Measurements from ENCODE around the gene PHKB.

PHKB gene

DNA sequence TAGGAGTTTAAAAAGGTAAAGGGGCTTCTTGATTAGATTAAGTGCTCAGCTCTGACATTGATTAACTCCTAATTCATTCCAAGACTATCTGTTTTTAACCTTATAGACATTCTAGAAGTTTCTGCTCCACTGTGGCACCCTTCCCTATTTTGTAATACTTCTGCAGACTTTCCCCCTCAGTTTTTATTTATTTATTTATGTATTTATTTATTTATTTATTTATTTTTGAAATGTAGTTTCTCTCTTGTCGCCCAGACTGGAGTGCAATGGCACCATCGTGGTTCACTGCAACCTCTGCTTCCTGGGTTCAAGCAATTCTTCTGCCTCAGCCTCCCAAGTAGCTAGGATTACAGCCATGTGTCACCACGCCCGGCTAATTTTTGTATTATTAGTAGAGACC is 185.8 kb downstream of the PHKB start:
- TF ChIP-seq, protein P1, sequence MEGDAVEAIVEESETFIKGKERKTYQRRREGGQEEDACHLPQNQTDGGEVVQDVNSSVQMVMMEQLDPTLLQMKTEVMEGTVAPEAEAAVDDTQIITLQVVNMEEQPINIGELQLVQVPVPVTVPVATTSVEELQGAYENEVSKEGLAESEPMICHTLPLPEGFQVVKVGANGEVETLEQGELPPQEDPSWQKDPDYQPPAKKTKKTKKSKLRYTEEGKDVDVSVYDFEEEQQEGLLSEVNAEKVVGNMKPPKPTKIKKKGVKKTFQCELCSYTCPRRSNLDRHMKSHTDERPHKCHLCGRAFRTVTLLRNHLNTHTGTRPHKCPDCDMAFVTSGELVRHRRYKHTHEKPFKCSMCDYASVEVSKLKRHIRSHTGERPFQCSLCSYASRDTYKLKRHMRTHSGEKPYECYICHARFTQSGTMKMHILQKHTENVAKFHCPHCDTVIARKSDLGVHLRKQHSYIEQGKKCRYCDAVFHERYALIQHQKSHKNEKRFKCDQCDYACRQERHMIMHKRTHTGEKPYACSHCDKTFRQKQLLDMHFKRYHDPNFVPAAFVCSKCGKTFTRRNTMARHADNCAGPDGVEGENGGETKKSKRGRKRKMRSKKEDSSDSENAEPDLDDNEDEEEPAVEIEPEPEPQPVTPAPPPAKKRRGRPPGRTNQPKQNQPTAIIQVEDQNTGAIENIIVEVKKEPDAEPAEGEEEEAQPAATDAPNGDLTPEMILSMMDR (IDR thresholded peaks at IDR 0.05; ENCODE audit: insufficient read depth, low read length) = no peak
- TF ChIP-seq, protein P2, sequence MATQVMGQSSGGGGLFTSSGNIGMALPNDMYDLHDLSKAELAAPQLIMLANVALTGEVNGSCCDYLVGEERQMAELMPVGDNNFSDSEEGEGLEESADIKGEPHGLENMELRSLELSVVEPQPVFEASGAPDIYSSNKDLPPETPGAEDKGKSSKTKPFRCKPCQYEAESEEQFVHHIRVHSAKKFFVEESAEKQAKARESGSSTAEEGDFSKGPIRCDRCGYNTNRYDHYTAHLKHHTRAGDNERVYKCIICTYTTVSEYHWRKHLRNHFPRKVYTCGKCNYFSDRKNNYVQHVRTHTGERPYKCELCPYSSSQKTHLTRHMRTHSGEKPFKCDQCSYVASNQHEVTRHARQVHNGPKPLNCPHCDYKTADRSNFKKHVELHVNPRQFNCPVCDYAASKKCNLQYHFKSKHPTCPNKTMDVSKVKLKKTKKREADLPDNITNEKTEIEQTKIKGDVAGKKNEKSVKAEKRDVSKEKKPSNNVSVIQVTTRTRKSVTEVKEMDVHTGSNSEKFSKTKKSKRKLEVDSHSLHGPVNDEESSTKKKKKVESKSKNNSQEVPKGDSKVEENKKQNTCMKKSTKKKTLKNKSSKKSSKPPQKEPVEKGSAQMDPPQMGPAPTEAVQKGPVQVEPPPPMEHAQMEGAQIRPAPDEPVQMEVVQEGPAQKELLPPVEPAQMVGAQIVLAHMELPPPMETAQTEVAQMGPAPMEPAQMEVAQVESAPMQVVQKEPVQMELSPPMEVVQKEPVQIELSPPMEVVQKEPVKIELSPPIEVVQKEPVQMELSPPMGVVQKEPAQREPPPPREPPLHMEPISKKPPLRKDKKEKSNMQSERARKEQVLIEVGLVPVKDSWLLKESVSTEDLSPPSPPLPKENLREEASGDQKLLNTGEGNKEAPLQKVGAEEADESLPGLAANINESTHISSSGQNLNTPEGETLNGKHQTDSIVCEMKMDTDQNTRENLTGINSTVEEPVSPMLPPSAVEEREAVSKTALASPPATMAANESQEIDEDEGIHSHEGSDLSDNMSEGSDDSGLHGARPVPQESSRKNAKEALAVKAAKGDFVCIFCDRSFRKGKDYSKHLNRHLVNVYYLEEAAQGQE (IDR thresholded peaks at IDR 0.05; ENCODE audit: insufficient replicate concordance, low read depth) = no peak
- no peak for TF ChIP-seq POLR2AphosphoS5 (IDR thresholded peaks at IDR 0.05; ENCODE audit: low read depth)
- H3K27ac ChIP-seq (replicated peaks) = no peak overlapping the region
- no peak for DNase-seq (ENCODE audit: low read depth in 1 of 2, low spot score in 1 of 2)
- no peaks in the 10 kb centered on the region for H3K27me3 ChIP-seq (ENCODE audit: insufficient read depth, poor library complexity, severe bottlenecking)
- H3K4me3 ChIP-seq (replicated peaks; ENCODE audit: insufficient read depth, low read length) = no peak overlapping the region

DNA sequence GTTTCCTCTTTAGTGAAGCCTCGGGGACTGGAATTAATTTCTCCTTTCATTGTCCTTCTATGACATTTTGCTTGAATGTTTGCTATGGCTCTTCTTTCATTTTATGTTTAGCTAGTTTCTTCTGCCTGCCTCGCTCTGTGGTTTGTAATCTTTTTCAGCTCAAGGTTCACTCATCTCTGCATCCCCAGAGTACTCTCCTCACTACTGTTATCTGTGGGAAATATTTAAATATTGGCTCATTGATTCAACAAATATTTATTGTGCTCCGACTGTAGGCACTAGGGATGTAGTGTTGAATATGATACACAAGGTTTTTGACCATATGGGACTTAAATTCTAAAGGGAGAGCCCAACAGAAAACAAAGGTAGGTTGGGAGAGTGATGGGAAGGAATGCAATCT is 195.9 kb downstream of the PHKB start:
- DNase-seq (ENCODE audit: low read depth in 1 of 2, low spot score in 1 of 2) = no peak
- Histone ChIP-seq H3K27me3 (ENCODE audit: insufficient read depth, poor library complexity, severe bottlenecking) (no peaks in the 10 kb centered on the region), H3K27ac (replicated peaks) (no peak overlapping the region), H3K4me3 (replicated peaks; ENCODE audit: insufficient read depth, low read length) (no peak overlapping the region)
- TF ChIP-seq, protein P2 (IDR thresholded peaks at IDR 0.05; ENCODE audit: insufficient replicate concordance, low read depth) = no peak
- TF ChIP-seq, protein P1 (IDR thresholded peaks at IDR 0.05; ENCODE audit: insufficient read depth, low read length) = no peak
- TF ChIP-seq POLR2AphosphoS5 (IDR thresholded peaks at IDR 0.05; ENCODE audit: low read depth) (no peak), GABPA (IDR thresholded peaks at IDR 0.05; ENCODE audit: low read depth) (no peak), SPI1 (IDR thresholded peaks at IDR 0.05; ENCODE audit: borderline replicate concordance, low read depth) (no peak)

DNA sequence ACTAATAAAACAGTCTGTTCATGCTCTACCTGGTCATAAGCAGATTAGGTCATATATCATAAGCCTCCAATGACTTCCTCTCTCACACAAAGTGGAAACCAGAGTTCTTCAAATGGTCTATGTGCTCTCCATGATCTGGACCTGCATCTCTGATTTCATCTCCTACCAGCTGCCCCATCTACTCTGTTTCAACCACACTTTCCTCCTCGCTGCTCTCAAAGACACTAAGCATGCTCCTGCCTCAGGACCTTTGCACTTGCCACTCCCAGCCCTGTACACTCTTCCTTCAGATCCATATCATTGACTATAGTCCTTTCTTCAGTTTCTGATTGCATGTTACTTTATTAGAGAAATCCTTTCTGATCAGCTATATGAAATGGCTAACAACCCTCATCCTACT is 196.8 kb downstream of the PHKB start:
- no peak for DNase-seq (ENCODE audit: low read depth in 1 of 2, low spot score in 1 of 2)
- TF ChIP-seq POLR2AphosphoS5 (IDR thresholded peaks at IDR 0.05; ENCODE audit: low read depth) (no peak), GABPA (IDR thresholded peaks at IDR 0.05; ENCODE audit: low read depth) (no peak)
- TF ChIP-seq, protein P2 (IDR thresholded peaks at IDR 0.05; ENCODE audit: insufficient replicate concordance, low read depth) = no peak
- H3K27ac ChIP-seq (replicated peaks) = no peak overlapping the region
- no peak overlapping the region for H3K4me3 ChIP-seq (replicated peaks; ENCODE audit: insufficient read depth, low read length)
- H3K27me3 ChIP-seq (ENCODE audit: insufficient read depth, poor library complexity, severe bottlenecking) = no peaks in the 10 kb centered on the region

DNA sequence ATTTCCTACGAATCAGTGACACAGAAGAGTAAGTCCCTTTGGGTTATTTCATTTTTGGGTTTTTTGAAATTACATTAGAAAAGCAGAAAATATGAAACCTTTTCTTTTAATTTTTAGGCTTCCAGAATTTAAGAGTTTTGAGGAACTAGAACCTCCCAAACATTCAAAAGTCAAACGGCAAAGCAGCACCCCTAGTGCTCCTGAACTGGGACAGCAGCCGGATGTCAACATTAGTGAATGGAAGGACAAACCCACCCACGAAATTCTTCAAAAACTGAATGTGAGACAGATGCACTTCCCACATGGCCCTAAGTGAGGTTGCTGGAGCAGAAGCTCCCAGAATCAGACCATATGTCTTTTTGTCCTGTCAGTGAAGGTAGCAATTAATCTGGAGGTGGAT is 199.4 kb downstream of the PHKB start:
- TF ChIP-seq POLR2AphosphoS5 (IDR thresholded peaks at IDR 0.05; ENCODE audit: low read depth) = no peak
- TF ChIP-seq, protein P2 (IDR thresholded peaks at IDR 0.05; ENCODE audit: insufficient replicate concordance, low read depth) = no peak
- TF ChIP-seq, protein P1 (IDR thresholded peaks at IDR 0.05; ENCODE audit: insufficient read depth, low read length) = no peak
- no peak for TF ChIP-seq SPI1 (IDR thresholded peaks at IDR 0.05; ENCODE audit: borderline replicate concordance, low read depth)
- TF ChIP-seq GABPA (IDR thresholded peaks at IDR 0.05; ENCODE audit: low read depth) = no peak
- peak in 1 of 2 experiments; percentile 3 for DNase-seq (ENCODE audit: low read depth in 1 of 2, low spot score in 1 of 2)
- Histone ChIP-seq H3K27ac (replicated peaks) (no peak overlapping the region), H3K4me3 (replicated peaks; ENCODE audit: insufficient read depth, low read length) (no peak overlapping the region), H3K27me3 (ENCODE audit: insufficient read depth, poor library complexity, severe bottlenecking) (no peaks in the 10 kb centered on the region)
